Right lung (tissue), 5 donors: ENCODE data around the gene KLRC3. TPM values are rescaled to one million over a fixed set of nuclear protein-coding genes. Genes with fewer than 3 reads are reported as not detected.
"Not testable (repeated sequence)": the region's sequence is repeated elsewhere in the genome, so short reads cannot be mapped to it uniquely, and the experiment has no call there.

Experiments
- DNase-seq, 2 donors: peaks; one replicate each; pipeline ENCODE4 v3.0.0-alpha.2; 2013
- polyA plus RNA-seq, 5 donors: library from polyadenylated mRNA; unstranded; fragments of 120-200 nt; gene quantifications; one replicate each; pipeline versions ENCODE4 v1.2.1 to v1.2.3, GENCODE V29; 2013; ENCODE audit warnings: inconsistent platforms in 1 of 5, low replicate concordance in 1 of 5; ENCODE audit not compliant: insufficient read length in 5 of 5, insufficient read depth in 1 of 5

Gene KLRC3
- polyA plus RNA-seq, 5 donors = 0.15 to 0.59 (median 0.27) TPM; not detected in 1

GRCh38 chr12:10404798-10405197, 15.6 kb downstream of the KLRC3 start:
- no peak for DNase-seq

- DNase-seq = no peak
Observed at GRCh38 chr12:10400829-10401228, 19.6 kb downstream of the KLRC3 start.

- no peak for DNase-seq
Observed at GRCh38 chr12:10398168-10398567, 22.2 kb downstream of the KLRC3 start.

- DNase-seq = no peak
Observed at GRCh38 chr12:10397296-10397695, 23.1 kb downstream of the KLRC3 start.

GRCh38 chr12:10396176-10396575, 24.2 kb downstream of the KLRC3 start:
- DNase-seq = not testable (repeated sequence)

- DNase-seq = peak; percentile 18 to 36
Observed at GRCh38 chr12:10395390-10395998, 24.9 kb downstream of the KLRC3 start.

GRCh38 chr12:10394531-10395152, 25.8 kb downstream of the KLRC3 start:
- not testable (repeated sequence) for DNase-seq

GRCh38 chr12:10393291-10393690, 27.1 kb downstream of the KLRC3 start:
- no peak for DNase-seq

GRCh38 chr12:10392394-10392930, 27.9 kb downstream of the KLRC3 start:
- DNase-seq = peak; percentile 45 to 56

- DNase-seq = not testable (repeated sequence)
Observed at GRCh38 chr12:10390991-10391390, 29.4 kb downstream of the KLRC3 start.

GRCh38 chr12:10389904-10390303, 30.5 kb downstream of the KLRC3 start, which contains the start of gene KLRK1:
Gene KLRK1, minus strand, starts transcription at chr12:10390041. Its CDS starts 1,231 bp downstream, at chr12:10388810.
- DNase-seq = no peak

GRCh38 chr12:10388624-10389413, 31.6 kb downstream of the KLRC3 start:
- DNase-seq = peak in 1 of 2 donors; percentile 18

- DNase-seq = not testable (repeated sequence)
Observed at GRCh38 chr12:10387498-10387897, 32.9 kb downstream of the KLRC3 start.

- DNase-seq = no peak
Observed at GRCh38 chr12:10386857-10387256, 33.5 kb downstream of the KLRC3 start.

GRCh38 chr12:10385166-10385613, 35.2 kb downstream of the KLRC3 start:
- no peak for DNase-seq

- no peak for DNase-seq
Observed at GRCh38 chr12:10384191-10384590, 36.2 kb downstream of the KLRC3 start.

- DNase-seq = no peak
Observed at GRCh38 chr12:10381928-10382628, 38.3 kb downstream of the KLRC3 start.

- DNase-seq = not testable (repeated sequence)
Observed at GRCh38 chr12:10378737-10379136, 41.7 kb downstream of the KLRC3 start.

- no peak for DNase-seq
Observed at GRCh38 chr12:10374624-10375018, 45.8 kb downstream of the KLRC3 start.

- no peak for DNase-seq
Observed at GRCh38 chr12:10372559-10372958, 47.8 kb downstream of the KLRC3 start.

- DNase-seq = not testable (repeated sequence)
Observed at GRCh38 chr12:10371893-10372535, 48.4 kb downstream of the KLRC3 start.
